ENCODE measurements around the gene STX4.

DNA sequence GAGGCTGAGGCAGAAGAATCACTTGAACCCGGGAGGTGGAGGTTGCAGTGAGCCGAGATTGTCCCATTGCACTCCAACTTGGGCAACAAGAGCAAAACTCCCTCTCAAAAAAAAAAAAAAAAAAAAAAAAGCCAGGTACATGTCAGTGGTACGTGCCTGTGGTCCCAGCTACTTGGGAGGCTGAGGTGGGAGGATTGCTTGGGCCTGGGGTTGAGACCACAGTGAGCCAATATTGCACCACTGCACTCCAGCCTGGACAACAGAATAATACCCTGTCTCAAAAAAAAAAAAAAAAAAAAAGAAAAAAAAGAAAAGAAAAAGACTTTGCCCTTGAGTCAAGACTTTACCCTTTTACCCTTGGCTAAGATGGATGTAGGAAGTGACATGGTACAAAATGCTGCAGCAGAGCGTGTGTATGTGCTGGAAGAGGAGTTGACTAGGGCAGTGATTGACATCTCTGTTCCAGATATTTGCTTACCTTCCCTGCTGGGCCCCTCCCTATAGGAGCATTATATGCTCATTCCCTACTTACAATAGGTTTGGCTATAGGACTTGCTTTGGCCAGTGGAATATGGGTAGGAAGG is 10.6 kb downstream of the STX4 start:
- TF ChIP-seq EZH2 (IDR thresholded peaks at IDR 0.05), result no peak
- TF ChIP-seq, protein P1, sequence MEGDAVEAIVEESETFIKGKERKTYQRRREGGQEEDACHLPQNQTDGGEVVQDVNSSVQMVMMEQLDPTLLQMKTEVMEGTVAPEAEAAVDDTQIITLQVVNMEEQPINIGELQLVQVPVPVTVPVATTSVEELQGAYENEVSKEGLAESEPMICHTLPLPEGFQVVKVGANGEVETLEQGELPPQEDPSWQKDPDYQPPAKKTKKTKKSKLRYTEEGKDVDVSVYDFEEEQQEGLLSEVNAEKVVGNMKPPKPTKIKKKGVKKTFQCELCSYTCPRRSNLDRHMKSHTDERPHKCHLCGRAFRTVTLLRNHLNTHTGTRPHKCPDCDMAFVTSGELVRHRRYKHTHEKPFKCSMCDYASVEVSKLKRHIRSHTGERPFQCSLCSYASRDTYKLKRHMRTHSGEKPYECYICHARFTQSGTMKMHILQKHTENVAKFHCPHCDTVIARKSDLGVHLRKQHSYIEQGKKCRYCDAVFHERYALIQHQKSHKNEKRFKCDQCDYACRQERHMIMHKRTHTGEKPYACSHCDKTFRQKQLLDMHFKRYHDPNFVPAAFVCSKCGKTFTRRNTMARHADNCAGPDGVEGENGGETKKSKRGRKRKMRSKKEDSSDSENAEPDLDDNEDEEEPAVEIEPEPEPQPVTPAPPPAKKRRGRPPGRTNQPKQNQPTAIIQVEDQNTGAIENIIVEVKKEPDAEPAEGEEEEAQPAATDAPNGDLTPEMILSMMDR (IDR thresholded peaks at IDR 0.05), result no peak
